H1 (cell line): ENCODE results near the gene RIN3. TPM values are rescaled to one million over a fixed set of nuclear protein-coding genes. Genes with fewer than 3 reads are reported as not detected.

Experiments used
- ASH2L ChIP-seq: fragments of 200-600, 300-600 bp; sonication (generic); IDR thresholded peaks from one replicate; pipeline ENCODE4 v1.7.1; 2017; ENCODE audit warnings: low read length
- CEBPB ChIP-seq: IDR thresholded peaks from 2 replicates; pipeline ENCODE4 v1.6.1; 2012; ENCODE audit warnings: low read depth, low read length
- CHD2 ChIP-seq: IDR thresholded peaks from 2 replicates; pipeline ENCODE4 v1.6.1; 2012; ENCODE audit warnings: low read length, improper control_type of control experiment
- HDAC2 ChIP-seq, 2 experiments: fragments of 300-600 bp in 1 of 2; sonication (generic) in 1 of 2; IDR thresholded peaks; 2 replicates each; pipeline ENCODE4 v1.6.1; 2011 to 2012; ENCODE audit warnings: low read depth in 2 of 2, low read length in 2 of 2, mild to moderate bottlenecking in 2 of 2, moderate library complexity in 2 of 2, borderline replicate concordance in 1 of 2, inconsistent platforms in 1 of 2
- NRF1 ChIP-seq: IDR thresholded peaks from 2 replicates; pipeline ENCODE4 v1.6.1; 2011; ENCODE audit warnings: mild to moderate bottlenecking, low read depth, low read length, improper control_type of control experiment
- SAP30 ChIP-seq: fragments of 300-600 bp; sonication (generic); IDR thresholded peaks from 2 replicates; pipeline ENCODE4 v1.7.1; 2012; ENCODE audit warnings: low read length, moderate library complexity, mild to moderate bottlenecking, inconsistent platforms; ENCODE audit not compliant: insufficient read depth, insufficient replicate concordance
- YY1 ChIP-seq: IDR thresholded peaks from 2 replicates; pipeline ENCODE4 v1.6.1; 2011; ENCODE audit warnings: low read depth, mild to moderate bottlenecking, low read length
- polyA plus RNA-seq, 7 experiments: library from polyadenylated mRNA; depleted of rRNA in 3 of 7; stranded (reverse) in 5 of 7; unstranded in 2 of 7; fragments of >200 nt in 5 of 7; fragments of 200-250 nt in 2 of 7; gene quantifications; 1 replicate in 5 of 7; 2 replicates in 1 of 7; 4 replicates in 1 of 7; pipeline versions ENCODE4 v1.2.1 to v1.2.3, GENCODE V29; 2011 to 2013; ENCODE audit warnings: missing spikeins in 2 of 7, mixed read lengths in 2 of 7
- total RNA-seq: library from RNA; stranded (reverse); fragmentation: NEBNext Ultra II Directional; extraction: Animal tissue kit (Norgen Biotek cat#: 25700); gene quantifications from 2 replicates; pipeline ENCODE4 v1.2.1, GENCODE V29; 2021

RIN3 gene
- total and polyA plus RNA-seq, 2 of the 8 experiments (the other 6 are each of a cell fraction or from before 2014, with no cell fraction given), result 0.59 to 1.5 TPM

DNA sequence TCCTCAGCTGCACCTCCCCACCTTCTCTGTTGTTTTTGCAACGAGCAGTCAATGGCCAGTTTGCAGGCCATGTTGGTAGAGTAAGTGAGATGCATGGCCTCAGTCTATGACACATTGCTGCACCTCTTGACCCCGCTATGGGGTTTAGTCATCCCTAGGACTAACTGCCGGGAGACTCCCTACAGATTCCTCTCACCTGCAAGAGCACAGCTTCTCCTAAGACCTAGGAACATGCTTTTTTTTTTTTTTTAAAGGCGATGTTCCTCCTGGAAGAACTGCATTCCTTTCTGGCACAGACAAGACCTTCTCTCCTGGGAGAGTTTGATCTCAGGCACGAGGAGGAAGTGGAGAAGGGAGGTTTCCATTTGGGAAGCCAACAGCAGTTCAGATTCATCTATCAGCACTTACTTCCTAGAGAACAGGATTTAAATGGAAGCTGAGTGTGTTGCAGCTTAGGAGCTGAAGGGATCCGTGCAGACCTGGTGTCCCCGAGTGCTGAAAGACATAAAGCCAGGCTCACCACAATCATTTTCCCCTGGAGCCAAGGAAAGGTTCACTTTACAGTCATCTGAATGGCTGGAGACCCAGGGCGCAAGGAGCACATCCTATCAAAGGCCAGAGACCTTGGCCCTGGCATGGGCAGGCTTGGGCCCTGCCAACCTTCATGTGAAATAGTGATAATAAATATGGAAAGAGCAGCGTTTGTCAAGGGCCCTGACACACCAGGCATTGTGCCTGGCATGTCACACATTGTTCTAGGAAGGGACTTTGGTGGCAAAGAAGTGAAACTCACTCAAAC, 130.8 kb downstream of the RIN3 start (continued):
- TF ChIP-seq YY1 (no peak), SAP30 (no peak), CEBPB (no peak), HDAC2 (IDR thresholded peaks at IDR 0.05; ENCODE audit: borderline replicate concordance in 1 of 2, low read depth in 2 of 2, low read length in 2 of 2) (no peak), NRF1 (no peak), ASH2L (no peak), CHD2 (no peak)
